PFSK-1 (cell line): ENCODE measurements around the gene CLDN14.

ENCODE experiments used
- FOXP2 ChIP-seq: optimal IDR thresholded peaks from 2 replicates; pipeline ENCODE3; 2011; ENCODE audit warnings: borderline replicate concordance, control low read depth, inconsistent platforms; ENCODE audit not compliant: insufficient read depth; ENCODE audit errors: extremely low read length, extremely low read depth
- POLR2AphosphoS5 ChIP-seq: IDR thresholded peaks from 2 replicates; pipeline ENCODE4 v1.6.1; 2012; ENCODE audit warnings: low read depth, mild to moderate bottlenecking, control low read depth, low read length, moderate library complexity
- TAF1 ChIP-seq: IDR thresholded peaks from 2 replicates; pipeline ENCODE4 v1.6.1; 2012; ENCODE audit warnings: low read length, control low read depth, borderline replicate concordance; ENCODE audit not compliant: insufficient read depth
- TF ChIP-seq, protein P1 (sequence below), 2 experiments: IDR thresholded peaks; 2 replicates each; pipeline versions ENCODE4 v1.6.1 to v1.8.0; 2011 to 2012; ENCODE audit warnings: low read depth in 2 of 2, low read length in 2 of 2, control low read depth in 1 of 2, inconsistent platforms in 1 of 2, mild to moderate bottlenecking in 1 of 2, moderate library complexity in 1 of 2; ENCODE audit not compliant: insufficient read depth in 1 of 2

- TF ChIP-seq POLR2AphosphoS5: no peak
- TF ChIP-seq TAF1: no peak
- TF ChIP-seq, protein P1, sequence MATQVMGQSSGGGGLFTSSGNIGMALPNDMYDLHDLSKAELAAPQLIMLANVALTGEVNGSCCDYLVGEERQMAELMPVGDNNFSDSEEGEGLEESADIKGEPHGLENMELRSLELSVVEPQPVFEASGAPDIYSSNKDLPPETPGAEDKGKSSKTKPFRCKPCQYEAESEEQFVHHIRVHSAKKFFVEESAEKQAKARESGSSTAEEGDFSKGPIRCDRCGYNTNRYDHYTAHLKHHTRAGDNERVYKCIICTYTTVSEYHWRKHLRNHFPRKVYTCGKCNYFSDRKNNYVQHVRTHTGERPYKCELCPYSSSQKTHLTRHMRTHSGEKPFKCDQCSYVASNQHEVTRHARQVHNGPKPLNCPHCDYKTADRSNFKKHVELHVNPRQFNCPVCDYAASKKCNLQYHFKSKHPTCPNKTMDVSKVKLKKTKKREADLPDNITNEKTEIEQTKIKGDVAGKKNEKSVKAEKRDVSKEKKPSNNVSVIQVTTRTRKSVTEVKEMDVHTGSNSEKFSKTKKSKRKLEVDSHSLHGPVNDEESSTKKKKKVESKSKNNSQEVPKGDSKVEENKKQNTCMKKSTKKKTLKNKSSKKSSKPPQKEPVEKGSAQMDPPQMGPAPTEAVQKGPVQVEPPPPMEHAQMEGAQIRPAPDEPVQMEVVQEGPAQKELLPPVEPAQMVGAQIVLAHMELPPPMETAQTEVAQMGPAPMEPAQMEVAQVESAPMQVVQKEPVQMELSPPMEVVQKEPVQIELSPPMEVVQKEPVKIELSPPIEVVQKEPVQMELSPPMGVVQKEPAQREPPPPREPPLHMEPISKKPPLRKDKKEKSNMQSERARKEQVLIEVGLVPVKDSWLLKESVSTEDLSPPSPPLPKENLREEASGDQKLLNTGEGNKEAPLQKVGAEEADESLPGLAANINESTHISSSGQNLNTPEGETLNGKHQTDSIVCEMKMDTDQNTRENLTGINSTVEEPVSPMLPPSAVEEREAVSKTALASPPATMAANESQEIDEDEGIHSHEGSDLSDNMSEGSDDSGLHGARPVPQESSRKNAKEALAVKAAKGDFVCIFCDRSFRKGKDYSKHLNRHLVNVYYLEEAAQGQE (IDR thresholded peaks at IDR 0.05; ENCODE audit: insufficient read depth in 1 of 2, low read depth in 2 of 2, low read length in 2 of 2): no peak
- no peak for TF ChIP-seq FOXP2
Measured at GRCh38 chr21:36456729-36457414, 23.1 kb downstream of the CLDN14 start.
